ENCODE data around the gene PDZK1IP1.
"Not testable (repeated sequence)": the region's sequence is repeated elsewhere in the genome, so short reads cannot be mapped to it uniquely, and the experiment has no call there.

The PDZK1IP1 gene

DNA sequence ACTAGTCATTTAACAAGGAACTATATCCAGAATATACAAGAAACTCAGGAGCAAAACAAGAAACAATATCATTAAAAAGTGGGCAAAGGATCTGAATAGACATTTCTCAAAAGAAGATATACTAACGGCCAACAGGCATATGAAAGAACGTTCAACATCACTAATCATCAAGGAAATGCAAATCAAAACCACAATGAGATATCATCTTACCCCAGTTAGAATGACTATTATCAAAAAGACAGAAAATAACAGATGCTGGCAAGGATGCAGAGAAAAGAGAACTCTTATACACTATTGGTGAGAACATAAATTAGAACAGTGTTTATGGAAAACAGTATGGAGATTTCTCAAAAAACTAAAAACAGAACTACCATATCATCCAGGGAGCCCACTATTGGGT is 13.7 kb upstream of the PDZK1IP1 start:
- H3K27ac Mint-ChIP-seq (ENCODE audit: low read depth); H3K36me3 Mint-ChIP-seq (ENCODE audit: insufficient read depth); H3K9me3 Mint-ChIP-seq; H3K4me1 Mint-ChIP-seq; H3K4me3 Mint-ChIP-seq; DNase-seq (ENCODE audit: low spot score in 2 of 2); ATAC-seq (replicated peaks; ENCODE audit: extremely low read depth, poor library complexity, severe bottlenecking): not testable (repeated sequence)
- peaks cover 61% of the 10 kb centered on the region for H3K27me3 Mint-ChIP-seq

DNA sequence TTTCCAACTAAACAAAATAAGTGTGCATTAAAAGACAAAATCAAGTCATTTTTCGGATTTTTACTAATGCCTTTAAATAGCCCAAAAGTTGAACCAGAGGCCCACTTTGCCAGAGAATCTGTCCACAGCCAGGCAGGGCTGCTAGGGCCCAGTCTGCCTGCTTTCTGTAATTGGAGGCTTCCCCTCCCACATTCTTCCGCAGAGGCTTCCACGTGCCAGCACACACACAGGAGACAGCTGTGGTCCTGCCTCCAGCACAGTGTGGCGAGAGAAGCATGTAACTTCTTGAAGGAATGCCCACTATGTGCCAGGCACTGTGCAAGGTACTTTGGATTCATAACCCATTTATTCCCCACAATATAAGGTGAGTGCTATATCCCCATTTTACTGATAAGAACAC is 11.3 kb upstream of the PDZK1IP1 start:
- no peak for ATAC-seq (replicated peaks; ENCODE audit: extremely low read depth, poor library complexity, severe bottlenecking)
- no peak overlapping the region for H3K27ac Mint-ChIP-seq (ENCODE audit: low read depth)
- no peaks in the 10 kb centered on the region for H3K9me3 Mint-ChIP-seq
- DNase-seq (ENCODE audit: low spot score in 2 of 2), result no peak
- no peak overlapping the region for H3K4me3 Mint-ChIP-seq
- H3K27me3 Mint-ChIP-seq, result peaks cover 66% of the 10 kb centered on the region
- H3K36me3 Mint-ChIP-seq (ENCODE audit: insufficient read depth), result no peaks in the 10 kb centered on the region
- no peaks in the 10 kb centered on the region for H3K4me1 Mint-ChIP-seq

DNA sequence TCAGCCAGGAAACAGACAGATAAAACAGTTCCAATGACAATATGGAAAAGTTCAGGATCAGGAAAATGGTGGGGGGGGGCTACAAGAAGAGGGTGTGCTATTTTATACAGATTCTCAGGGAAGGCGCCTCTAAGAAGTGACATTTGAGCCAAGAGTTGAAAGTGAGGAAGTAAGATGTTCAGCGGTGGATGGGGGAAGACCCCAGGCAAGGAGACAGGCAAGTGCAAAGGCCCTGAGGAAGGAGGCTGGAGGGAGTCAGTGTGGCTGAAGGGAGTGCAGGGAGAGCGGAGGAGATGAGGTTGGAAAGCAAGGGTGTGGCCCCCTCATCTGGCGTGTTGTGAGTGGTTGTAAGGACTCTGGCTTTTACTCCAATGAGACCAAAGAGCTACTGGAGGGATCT is 8.4 kb upstream of the PDZK1IP1 start:
- Mint-ChIP-seq H3K4me1 (peaks cover under 1% of the 10 kb centered on the region), H3K36me3 (ENCODE audit: insufficient read depth) (peaks cover 1% of the 10 kb centered on the region), H3K9me3 (no peaks in the 10 kb centered on the region), H3K27ac (ENCODE audit: low read depth) (no peak overlapping the region), H3K4me3 (no peak overlapping the region), H3K27me3 (peaks cover 39% of the 10 kb centered on the region)
- no peak for ATAC-seq (replicated peaks; ENCODE audit: extremely low read depth, poor library complexity, severe bottlenecking)
- no peak for DNase-seq (ENCODE audit: low spot score in 2 of 2)

DNA sequence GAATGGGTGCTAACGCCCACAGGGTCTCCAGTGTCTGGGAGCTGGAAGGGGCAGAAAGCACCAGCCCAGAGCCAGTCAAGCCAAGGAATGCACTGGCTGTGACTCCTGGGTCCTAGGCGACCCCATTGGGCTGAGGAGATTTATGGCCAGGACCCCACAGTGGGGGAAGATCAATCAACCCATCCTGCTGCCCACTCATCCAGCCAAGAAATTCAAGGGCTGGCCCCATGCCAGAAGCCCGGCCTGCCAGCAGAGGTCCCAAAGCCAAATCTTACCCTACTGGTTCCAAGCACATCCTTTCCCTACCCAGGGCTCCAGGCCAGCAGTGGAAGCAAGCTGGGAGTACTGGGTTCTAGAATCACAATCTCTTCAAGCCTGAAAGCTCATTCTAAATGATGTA is 6.8 kb upstream of the PDZK1IP1 start:
- Mint-ChIP-seq H3K27ac (ENCODE audit: low read depth) (no peak overlapping the region), H3K9me3 (no peaks in the 10 kb centered on the region), H3K4me3 (no peak overlapping the region), H3K36me3 (ENCODE audit: insufficient read depth) (peaks cover 1% of the 10 kb centered on the region), H3K4me1 (peaks cover 7% of the 10 kb centered on the region), H3K27me3 (peaks cover 47% of the 10 kb centered on the region)
- no peak for DNase-seq (ENCODE audit: low spot score in 2 of 2)
- ATAC-seq (replicated peaks; ENCODE audit: extremely low read depth, poor library complexity, severe bottlenecking), result no peak

DNA sequence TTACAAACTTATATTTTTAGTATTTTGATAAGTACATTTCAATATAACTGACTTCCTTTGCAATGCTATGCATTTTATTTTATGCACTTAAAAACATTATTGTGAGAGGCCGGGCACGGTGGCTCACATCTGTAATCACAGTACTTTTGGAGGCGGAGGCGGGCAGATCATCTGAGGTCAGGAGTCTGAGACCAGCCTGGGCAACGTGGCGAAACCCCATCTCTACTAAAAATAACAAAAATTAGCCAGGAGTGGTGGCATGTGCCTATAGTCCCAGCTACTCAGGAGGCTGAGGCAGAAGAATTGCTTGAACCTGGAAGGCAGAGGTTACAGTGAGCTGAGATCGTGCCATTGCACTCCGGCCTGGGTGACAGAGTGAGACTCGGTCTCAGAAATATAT is 6.1 kb upstream of the PDZK1IP1 start:
- not testable (repeated sequence) for H3K36me3 Mint-ChIP-seq (ENCODE audit: insufficient read depth); H3K4me1 Mint-ChIP-seq; ATAC-seq (replicated peaks; ENCODE audit: extremely low read depth, poor library complexity, severe bottlenecking); H3K27ac Mint-ChIP-seq (ENCODE audit: low read depth); H3K4me3 Mint-ChIP-seq; DNase-seq (ENCODE audit: low spot score in 2 of 2); H3K9me3 Mint-ChIP-seq
- H3K27me3 Mint-ChIP-seq, result peaks cover 48% of the 10 kb centered on the region

DNA sequence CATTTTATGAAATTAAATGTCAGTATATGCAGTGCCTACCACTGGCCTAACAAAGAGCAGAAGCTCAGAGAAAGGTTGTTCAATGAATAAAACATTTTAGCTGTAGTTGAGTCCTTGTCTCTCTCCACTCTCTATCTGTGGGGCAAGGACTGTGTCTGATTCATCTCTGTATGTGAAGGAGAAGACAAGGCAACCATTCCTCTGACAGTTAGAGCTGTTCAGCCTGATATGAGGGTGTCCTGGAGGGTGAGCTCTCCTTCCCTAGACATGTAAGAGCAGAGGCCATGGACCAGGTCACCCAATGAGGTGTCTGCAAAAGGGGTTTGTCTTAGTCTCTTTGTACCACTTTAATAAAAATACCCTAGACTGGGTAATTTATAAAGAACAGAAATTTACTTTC is 4.5 kb upstream of the PDZK1IP1 start:
- no peak overlapping the region for H3K4me3 Mint-ChIP-seq
- no peak for ATAC-seq (replicated peaks; ENCODE audit: extremely low read depth, poor library complexity, severe bottlenecking)
- DNase-seq (ENCODE audit: low spot score in 2 of 2), result no peak

DNA sequence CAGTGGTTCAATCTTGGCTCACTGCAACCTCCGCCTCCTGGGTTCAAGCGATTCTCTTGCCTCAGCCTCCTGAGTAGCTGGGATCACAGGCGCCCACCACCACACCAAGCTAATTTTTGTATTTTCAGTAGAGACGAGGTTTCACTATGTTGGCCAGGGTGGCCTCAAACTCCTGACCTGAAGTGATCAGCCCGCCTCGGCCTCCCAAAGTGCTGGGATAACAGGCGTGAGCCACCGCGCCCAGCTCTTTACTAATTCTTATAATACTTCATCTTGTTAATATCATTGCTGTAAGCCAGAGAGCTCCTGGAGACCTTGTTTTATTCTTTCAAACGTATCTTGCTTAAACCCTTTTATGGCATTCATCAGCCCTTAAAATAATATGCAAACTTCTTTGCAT is 3.7 kb upstream of the PDZK1IP1 start:
- H3K36me3 Mint-ChIP-seq (ENCODE audit: insufficient read depth); DNase-seq (ENCODE audit: low spot score in 2 of 2); H3K4me1 Mint-ChIP-seq; ATAC-seq (replicated peaks; ENCODE audit: extremely low read depth, poor library complexity, severe bottlenecking); H3K27ac Mint-ChIP-seq (ENCODE audit: low read depth); H3K4me3 Mint-ChIP-seq; H3K9me3 Mint-ChIP-seq: not testable (repeated sequence)
- H3K27me3 Mint-ChIP-seq, result peaks cover 26% of the 10 kb centered on the region

More for the DNA sequence above, 4.5 kb upstream of the PDZK1IP1 start:
- peaks cover 7% of the 10 kb centered on the region for H3K4me1 Mint-ChIP-seq
- H3K36me3 Mint-ChIP-seq (ENCODE audit: insufficient read depth), result peaks cover 3% of the 10 kb centered on the region
- peaks cover 35% of the 10 kb centered on the region for H3K27me3 Mint-ChIP-seq
- no peaks in the 10 kb centered on the region for H3K9me3 Mint-ChIP-seq
- no peak overlapping the region for H3K27ac Mint-ChIP-seq (ENCODE audit: low read depth)

DNA sequence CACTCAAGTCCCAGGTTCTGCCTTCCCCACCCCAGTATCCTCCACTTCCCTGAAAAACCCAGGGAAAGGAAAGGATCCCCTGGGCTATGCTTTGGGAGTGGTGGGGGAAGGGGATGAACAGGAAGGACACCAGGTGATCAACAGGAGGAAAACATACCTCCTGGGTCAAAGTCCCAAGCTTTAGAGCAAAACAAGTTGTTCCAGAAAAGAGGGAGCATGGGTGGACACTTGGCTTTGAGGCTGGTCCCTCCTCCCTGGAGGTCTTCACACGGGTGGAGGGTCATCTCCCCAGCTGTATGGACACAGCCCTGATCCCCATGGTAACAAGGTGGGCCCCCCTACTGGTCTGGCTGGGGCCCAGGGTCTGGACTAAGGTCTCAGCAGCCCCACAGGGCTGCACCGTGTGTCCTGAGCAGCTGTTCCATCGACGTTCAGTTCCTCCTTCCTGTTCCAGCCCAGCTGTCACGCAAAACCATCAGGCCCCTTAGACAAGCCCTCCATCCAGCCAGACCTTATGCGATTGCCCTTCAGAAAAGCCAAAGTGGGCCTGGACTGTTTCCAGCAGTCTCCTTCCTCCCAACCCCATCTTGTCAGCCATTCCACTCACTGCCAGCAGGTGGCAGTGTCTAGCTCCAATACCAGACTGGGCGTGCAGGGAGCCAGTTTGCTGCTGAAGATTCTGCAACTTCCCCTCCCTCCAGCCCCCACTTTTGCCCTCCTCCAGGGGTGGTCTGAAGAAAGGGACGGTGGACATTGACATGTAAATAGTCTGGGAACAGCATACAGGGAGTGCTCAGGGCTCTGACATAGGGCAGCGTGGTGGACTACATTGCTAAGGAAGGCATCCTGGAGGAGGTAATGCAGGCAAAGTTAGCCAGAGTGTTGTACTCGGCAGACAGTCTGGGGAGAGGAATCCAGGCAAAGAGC is 2.9 kb upstream of the PDZK1IP1 start:
- no peak overlapping the region for H3K27ac Mint-ChIP-seq (ENCODE audit: low read depth)
- ATAC-seq (replicated peaks; ENCODE audit: extremely low read depth, poor library complexity, severe bottlenecking) (peak; percentile 32), DNase-seq (ENCODE audit: low spot score in 2 of 2) (peak; percentile 38 to 56)
- no peak overlapping the region for H3K4me3 Mint-ChIP-seq
- no peaks in the 10 kb centered on the region for H3K9me3 Mint-ChIP-seq
- H3K4me1 Mint-ChIP-seq, result peaks cover 7% of the 10 kb centered on the region
- peaks cover 3% of the 10 kb centered on the region for H3K36me3 Mint-ChIP-seq (ENCODE audit: insufficient read depth)
- peaks cover 19% of the 10 kb centered on the region for H3K27me3 Mint-ChIP-seq

DNA sequence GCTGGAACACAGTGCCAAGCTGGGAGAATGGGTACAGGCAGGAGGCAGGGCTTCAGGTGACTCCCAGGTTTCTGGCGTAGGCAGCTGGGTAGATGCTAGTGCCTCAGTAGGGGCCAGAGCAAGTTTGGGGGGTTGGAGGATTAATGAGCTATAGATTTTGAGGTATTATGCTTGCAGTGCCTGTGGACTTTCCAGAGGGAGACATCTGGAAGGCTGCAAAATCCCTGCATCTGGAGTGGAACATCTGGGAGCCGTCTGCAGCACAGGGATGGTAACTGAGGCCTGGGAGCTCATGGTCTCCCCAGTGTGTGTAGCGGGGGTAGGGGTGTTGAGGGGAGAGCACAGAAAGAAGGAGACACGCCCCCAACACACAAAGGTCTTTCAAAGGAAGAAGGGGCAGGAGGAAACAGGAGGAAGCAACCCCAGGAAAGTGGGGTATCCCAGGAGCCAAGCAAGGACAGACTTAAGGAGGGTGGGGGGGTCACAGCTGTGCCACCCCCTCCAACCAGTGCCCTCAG is 2.2 kb upstream of the PDZK1IP1 start:
- no peak for DNase-seq (ENCODE audit: low spot score in 2 of 2)
- Mint-ChIP-seq H3K4me1 (peaks cover 7% of the 10 kb centered on the region), H3K36me3 (ENCODE audit: insufficient read depth) (peaks cover 3% of the 10 kb centered on the region), H3K27me3 (peaks cover 15% of the 10 kb centered on the region), H3K4me3 (no peak overlapping the region), H3K9me3 (no peaks in the 10 kb centered on the region), H3K27ac (ENCODE audit: low read depth) (no peak overlapping the region)
- no peak for ATAC-seq (replicated peaks; ENCODE audit: extremely low read depth, poor library complexity, severe bottlenecking)

DNA sequence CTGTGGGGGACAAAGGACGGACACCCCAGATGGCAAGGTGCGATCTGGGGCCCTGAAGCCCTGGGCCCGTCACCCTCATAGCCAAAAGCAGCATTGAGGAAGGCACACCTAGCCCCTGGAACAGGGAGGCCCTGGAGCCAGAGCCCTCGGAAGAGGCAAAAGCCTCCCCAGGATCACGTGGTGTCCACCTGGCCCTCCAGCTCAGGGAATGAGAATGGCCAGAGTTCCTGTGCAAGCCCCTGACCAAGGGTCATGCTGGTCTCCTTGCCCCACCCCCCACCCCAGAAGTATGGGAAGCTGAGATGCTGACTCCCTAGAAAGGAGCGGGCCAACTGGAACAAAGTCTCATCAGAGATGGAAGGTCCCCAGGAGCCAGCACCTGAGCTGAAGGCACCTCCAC is 1.0 kb upstream of the PDZK1IP1 start:
- Mint-ChIP-seq H3K9me3 (no peaks in the 10 kb centered on the region), H3K36me3 (ENCODE audit: insufficient read depth) (peaks cover 3% of the 10 kb centered on the region), H3K27me3 (peaks cover 15% of the 10 kb centered on the region), H3K27ac (ENCODE audit: low read depth) (no peak overlapping the region), H3K4me1 (peaks cover 7% of the 10 kb centered on the region), H3K4me3 (no peak overlapping the region)
- no peak for ATAC-seq (replicated peaks; ENCODE audit: extremely low read depth, poor library complexity, severe bottlenecking)
- no peak for DNase-seq (ENCODE audit: low spot score in 2 of 2)

DNA sequence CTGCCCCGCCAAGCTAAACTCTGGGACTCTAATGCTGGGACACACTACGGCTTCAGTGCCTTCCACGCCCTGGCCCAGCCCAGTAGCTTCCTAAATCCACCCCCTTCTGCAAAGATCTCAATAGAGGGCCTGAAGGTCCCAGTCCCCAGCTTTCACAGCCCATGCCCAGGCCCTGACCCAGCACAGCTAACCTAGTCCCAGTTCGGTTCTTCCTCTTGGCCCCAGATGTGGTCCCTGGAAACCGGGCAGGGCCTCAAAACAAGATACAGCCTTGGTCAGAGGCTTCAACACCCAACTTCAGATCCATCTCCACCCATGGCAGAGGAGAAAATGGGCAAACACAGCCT is 646 bp upstream of the PDZK1IP1 start:
- ATAC-seq (replicated peaks; ENCODE audit: extremely low read depth, poor library complexity, severe bottlenecking), result no peak
- Mint-ChIP-seq H3K4me3 (no peak overlapping the region), H3K36me3 (ENCODE audit: insufficient read depth) (peaks cover 3% of the 10 kb centered on the region), H3K4me1 (peaks cover 7% of the 10 kb centered on the region), H3K27me3 (peaks cover 15% of the 10 kb centered on the region), H3K27ac (ENCODE audit: low read depth) (no peak overlapping the region), H3K9me3 (no peaks in the 10 kb centered on the region)
- peak in 1 of 2 donors; percentile 6 for DNase-seq (ENCODE audit: low spot score in 2 of 2)

DNA sequence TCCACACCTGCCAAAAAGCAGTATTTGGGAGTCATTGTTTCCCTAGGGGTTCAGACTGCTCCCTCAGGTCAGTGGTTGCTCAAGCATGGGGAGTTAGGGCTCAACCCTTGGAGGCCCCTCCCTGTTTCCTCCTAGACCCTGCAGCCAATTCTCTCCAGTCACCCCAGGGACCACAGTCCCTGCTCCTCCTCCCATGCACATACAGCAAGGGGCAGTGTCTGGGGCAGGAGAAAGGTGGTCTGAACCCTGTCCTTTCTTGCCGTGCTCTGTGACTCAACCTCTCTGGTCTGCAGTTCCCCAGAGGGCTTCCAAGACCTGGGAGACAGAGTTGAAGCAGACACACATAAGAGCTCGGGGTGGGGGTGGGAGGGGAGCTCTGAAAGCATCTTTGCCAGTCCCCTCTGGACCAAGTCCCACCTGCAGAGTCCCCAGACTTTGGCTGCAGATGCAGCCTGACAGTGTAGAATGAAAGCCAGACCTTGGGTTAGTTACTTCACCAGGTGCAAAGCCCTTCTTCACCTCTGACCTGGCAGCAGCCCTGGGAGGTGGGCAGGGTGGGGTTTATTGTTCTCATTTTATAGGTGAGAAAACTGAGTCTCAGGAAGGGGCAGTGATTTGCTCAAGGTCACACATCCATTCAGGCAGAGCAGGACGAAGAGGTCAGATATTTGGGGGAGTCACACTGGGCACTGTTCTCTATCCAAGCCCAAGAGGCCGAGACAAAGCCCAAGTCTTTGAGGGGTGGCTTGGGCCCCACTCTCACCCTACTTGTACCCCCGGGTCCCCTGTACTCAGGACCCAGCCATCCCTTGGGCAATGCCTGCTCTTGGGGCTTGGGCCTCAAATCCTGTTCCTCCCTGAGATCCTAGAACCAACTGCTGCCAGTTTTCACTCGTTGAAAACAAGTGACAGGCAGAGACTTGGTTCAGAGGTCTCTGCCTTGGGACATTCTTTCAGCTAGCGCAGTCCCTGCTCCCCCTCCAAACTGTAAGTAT is 748 bp downstream of the PDZK1IP1 start:
- DNase-seq (ENCODE audit: low spot score in 2 of 2) (no peak), ATAC-seq (replicated peaks; ENCODE audit: extremely low read depth, poor library complexity, severe bottlenecking) (no peak)
- H3K4me1 Mint-ChIP-seq, result peaks cover 7% of the 10 kb centered on the region
- no peak overlapping the region for H3K27ac Mint-ChIP-seq (ENCODE audit: low read depth)
- H3K4me3 Mint-ChIP-seq, result no peak overlapping the region
- no peaks in the 10 kb centered on the region for H3K9me3 Mint-ChIP-seq
- peaks cover 2% of the 10 kb centered on the region for H3K36me3 Mint-ChIP-seq (ENCODE audit: insufficient read depth)
- H3K27me3 Mint-ChIP-seq, result peaks cover 15% of the 10 kb centered on the region

All from central memory CD8-positive, alpha-beta T cell (primary cell).